Loucy (cell line): ENCODE results near the gene HRH2.

Experiments used
- H2AFZ ChIP-seq: fragments of 200-600 bp; sonication (generic); 2 replicates; pipeline ENCODE4 v1.6.0; 2016; ENCODE audit warnings: antibody characterized with exemption, mild to moderate bottlenecking, low read length, moderate library complexity
- H3F3A ChIP-seq: fragments of 200-600 bp; 2 replicates; pipeline ENCODE4 v1.6.0; 2016; ENCODE audit warnings: antibody characterized with exemption, low read depth, mild to moderate bottlenecking
- H3K27me3 ChIP-seq: fragments of 200-600 bp; sonication (generic); 2 replicates; pipeline ENCODE4 v1.6.1; 2014; ENCODE audit warnings: low read length, mild to moderate bottlenecking; ENCODE audit not compliant: insufficient read depth, poor library complexity, severe bottlenecking
- H3K36me3 ChIP-seq: fragments of 200-600 bp; sonication (generic); 2 replicates; pipeline ENCODE4 v1.6.1; 2016; ENCODE audit warnings: low read length; ENCODE audit not compliant: insufficient read depth
- H3K4me1 ChIP-seq: fragments of 200-600 bp; sonication (generic); 2 replicates; pipeline ENCODE4 v1.5.1; 2014; ENCODE audit warnings: low read length, mild to moderate bottlenecking; ENCODE audit not compliant: insufficient read depth, poor library complexity, severe bottlenecking
- H3K4me2 ChIP-seq: fragments of 200-600 bp; sonication (generic); 2 replicates; pipeline ENCODE4 v1.6.0; 2014; ENCODE audit warnings: antibody characterized with exemption, low read length, low read depth, mild to moderate bottlenecking; ENCODE audit not compliant: poor library complexity, severe bottlenecking
- H3K4me3 ChIP-seq: fragments of 200-600 bp; sonication (generic); 2 replicates; pipeline ENCODE4 v1.5.1; 2014; ENCODE audit warnings: low read length, mild to moderate bottlenecking, mixed read lengths; ENCODE audit not compliant: poor library complexity, severe bottlenecking
- H3K79me2 ChIP-seq: fragments of 200-600 bp; sonication (generic); 2 replicates; pipeline ENCODE4 v1.6.1; 2014; ENCODE audit warnings: low read length; ENCODE audit not compliant: insufficient read depth
- H3K9ac ChIP-seq: fragments of 200-600 bp; sonication (generic); 2 replicates; pipeline ENCODE4 v1.6.0; 2014; ENCODE audit warnings: mild to moderate bottlenecking, low read depth, low read length, moderate library complexity; ENCODE audit not compliant: poor library complexity, severe bottlenecking
- H3K9me2 ChIP-seq: fragments of 200-600 bp; sonication (generic); replicated peaks from 2 replicates; pipeline ENCODE4 v1.6.1; 2016; ENCODE audit warnings: low read depth, low read length, mixed read lengths
- H3K9me3 ChIP-seq: fragments of 200-600 bp; sonication (generic); 2 replicates; pipeline ENCODE4 v1.6.1; 2014; ENCODE audit warnings: mild to moderate bottlenecking, antibody characterized with exemption, low read length, low read depth; ENCODE audit not compliant: insufficient read depth
- H4K20me1 ChIP-seq: fragments of 200-600 bp; sonication (generic); 2 replicates; pipeline ENCODE4 v1.6.0; 2014; ENCODE audit warnings: antibody characterized with exemption, low read length, mild to moderate bottlenecking; ENCODE audit not compliant: insufficient read depth, poor library complexity, severe bottlenecking
- EZH2phosphoT487 ChIP-seq: fragments of 200-600 bp; IDR thresholded peaks from 2 replicates; pipeline ENCODE4 v1.6.1; 2018; ENCODE audit warnings: antibody characterized with exemption, mild to moderate bottlenecking, moderate library complexity, borderline replicate concordance
- TF ChIP-seq, protein P1 (sequence below): fragments of 200-600 bp; sonication (generic); conservative IDR thresholded peaks from 2 replicates; pipeline ENCODE4 v1.5.1; 2014; ENCODE audit warnings: mild to moderate bottlenecking, antibody characterized with exemption, low read length

The HRH2 gene

GRCh38 chr5:175692235-175692995 lies 34.5 kb downstream of the HRH2 start:
- TF ChIP-seq, protein P1, sequence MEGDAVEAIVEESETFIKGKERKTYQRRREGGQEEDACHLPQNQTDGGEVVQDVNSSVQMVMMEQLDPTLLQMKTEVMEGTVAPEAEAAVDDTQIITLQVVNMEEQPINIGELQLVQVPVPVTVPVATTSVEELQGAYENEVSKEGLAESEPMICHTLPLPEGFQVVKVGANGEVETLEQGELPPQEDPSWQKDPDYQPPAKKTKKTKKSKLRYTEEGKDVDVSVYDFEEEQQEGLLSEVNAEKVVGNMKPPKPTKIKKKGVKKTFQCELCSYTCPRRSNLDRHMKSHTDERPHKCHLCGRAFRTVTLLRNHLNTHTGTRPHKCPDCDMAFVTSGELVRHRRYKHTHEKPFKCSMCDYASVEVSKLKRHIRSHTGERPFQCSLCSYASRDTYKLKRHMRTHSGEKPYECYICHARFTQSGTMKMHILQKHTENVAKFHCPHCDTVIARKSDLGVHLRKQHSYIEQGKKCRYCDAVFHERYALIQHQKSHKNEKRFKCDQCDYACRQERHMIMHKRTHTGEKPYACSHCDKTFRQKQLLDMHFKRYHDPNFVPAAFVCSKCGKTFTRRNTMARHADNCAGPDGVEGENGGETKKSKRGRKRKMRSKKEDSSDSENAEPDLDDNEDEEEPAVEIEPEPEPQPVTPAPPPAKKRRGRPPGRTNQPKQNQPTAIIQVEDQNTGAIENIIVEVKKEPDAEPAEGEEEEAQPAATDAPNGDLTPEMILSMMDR, result no peak
- no peak for TF ChIP-seq EZH2phosphoT487
- Histone ChIP-seq H3K4me1 (peaks cover 23% of the 10 kb centered on the region), H3K9ac (no peak overlapping the region), H4K20me1 (no peaks in the 10 kb centered on the region), H3K4me3 (no peak overlapping the region), H3K9me2 (no peaks in the 10 kb centered on the region), H3K4me2 (no peak overlapping the region), H3K36me3 (no peaks in the 10 kb centered on the region), H3K79me2 (no peaks in the 10 kb centered on the region), H2AFZ (no peak overlapping the region), H3F3A (no peaks in the 10 kb centered on the region), H3K27me3 (no peaks in the 10 kb centered on the region), H3K9me3 (no peaks in the 10 kb centered on the region)

DNA sequence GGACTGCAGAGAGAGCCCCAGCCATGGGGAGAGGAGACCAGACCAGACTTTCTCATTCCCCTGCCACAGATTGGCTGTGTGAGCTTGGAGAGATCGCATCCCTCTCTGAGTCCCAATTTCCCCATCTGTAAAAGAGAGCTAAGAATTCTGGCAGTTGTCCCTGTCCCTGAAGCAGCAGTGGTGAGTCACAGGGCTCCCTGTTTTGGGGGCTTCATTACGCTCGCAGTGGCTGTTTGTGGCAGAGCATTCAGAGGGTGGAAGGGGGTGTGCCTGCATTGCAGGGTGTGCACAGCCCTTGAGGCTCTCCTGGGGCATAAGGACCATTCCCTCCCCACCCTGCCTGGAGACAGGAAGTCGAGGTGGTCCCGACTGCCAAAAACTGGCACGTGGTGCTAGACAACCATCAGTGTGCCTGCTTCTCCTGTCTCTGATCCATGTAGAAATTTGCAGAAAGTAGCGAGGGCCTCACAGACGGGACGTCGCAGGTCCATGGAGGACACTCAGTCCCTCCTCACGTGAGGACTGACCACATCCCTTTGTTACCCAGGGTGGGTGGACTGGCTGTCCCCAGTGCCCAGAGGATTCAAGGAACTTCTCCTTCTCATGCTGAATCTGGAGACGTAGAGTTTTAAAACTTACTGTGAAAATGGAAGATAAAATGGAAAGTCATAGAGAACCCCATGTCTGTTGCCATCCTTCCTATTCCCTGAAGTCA lies 35.3 kb downstream of the HRH2 start:
- no peak overlapping the region for H3K4me2 ChIP-seq
- H3K9me3 ChIP-seq, result no peaks in the 10 kb centered on the region
- TF ChIP-seq EZH2phosphoT487, result no peak
- TF ChIP-seq, protein P1, result no peak
- no peaks in the 10 kb centered on the region for H3F3A ChIP-seq
- peaks cover 23% of the 10 kb centered on the region for H3K4me1 ChIP-seq
- H3K9me2 ChIP-seq, result no peaks in the 10 kb centered on the region
- H3K27me3 ChIP-seq, result no peaks in the 10 kb centered on the region
- H3K4me3 ChIP-seq, result no peak overlapping the region
- no peaks in the 10 kb centered on the region for H3K79me2 ChIP-seq
- H3K36me3 ChIP-seq, result no peaks in the 10 kb centered on the region
- no peak overlapping the region for H3K9ac ChIP-seq
- H4K20me1 ChIP-seq, result no peaks in the 10 kb centered on the region
- H2AFZ ChIP-seq, result no peak overlapping the region

GRCh38 chr5:175693741-175694140 lies 35.9 kb downstream of the HRH2 start:
- Histone ChIP-seq H3K4me2 (no peak overlapping the region), H3K4me1 (peaks cover 23% of the 10 kb centered on the region), H3K9ac (no peak overlapping the region), H3K9me2 (no peaks in the 10 kb centered on the region), H2AFZ (no peak overlapping the region), H3K79me2 (no peaks in the 10 kb centered on the region), H3K4me3 (no peak overlapping the region), H3F3A (no peaks in the 10 kb centered on the region), H3K36me3 (no peaks in the 10 kb centered on the region), H3K27me3 (no peaks in the 10 kb centered on the region), H3K9me3 (no peaks in the 10 kb centered on the region), H4K20me1 (no peaks in the 10 kb centered on the region)
- TF ChIP-seq, protein P1, result no peak
- TF ChIP-seq EZH2phosphoT487, result no peak
